B cell (primary cell): ENCODE data around the gene DCTPP1. TPM values are rescaled to one million over a fixed set of nuclear protein-coding genes. Genes with fewer than 3 reads are reported as not detected.

Source experiments
- ATAC-seq: fragments of 200-7000 bp; cut with Tn5 transposase; one replicate; pipeline ENCODE4 v1.10.0; 2021; ENCODE audit warnings: low read depth, mild to moderate bottlenecking, moderate number of reproducible peaks, moderate library complexity
- CTCF ChIA-PET: fragments of 350-600 bp; sonication (Branson Sonifier 250); formaldehyde crosslinking; loops from one replicate; lab custom pipeline; 2021; ENCODE audit warnings: antibody characterized with exemption, inconsistent platforms; lab: Charles Lee
- POLR2A ChIA-PET: fragments of 350-600 bp; sonication (Branson Sonifier 250); formaldehyde crosslinking; loops from one replicate; lab custom pipeline; 2021; ENCODE audit warnings: antibody characterized with exemption; lab: Charles Lee
- DNase-seq: peaks from one replicate; pipeline ENCODE4 v3.0.0; 2013
- H2AFZ ChIP-seq: 2 replicates; pipeline ENCODE4 v1.6.1; 2012; ENCODE audit warnings: mild to moderate bottlenecking, low read depth, low read length; ENCODE audit not compliant: insufficient read depth, poor library complexity, severe bottlenecking
- H3K27ac ChIP-seq, 2 donors: 1 replicate in 1 of 2; 2 replicates in 1 of 2; pipeline ENCODE4 v1.5.1; 2012 to 2013; ENCODE audit warnings: low read length in 2 of 2, mild to moderate bottlenecking in 2 of 2, moderate library complexity in 1 of 2
- H3K27me3 ChIP-seq, 4 experiments: fragments of 200-600 bp in 1 of 4; sonication (generic) in 1 of 4; replicated peaks in 1 of 4; 1 replicate in 2 of 4; 2 replicates in 2 of 4; pipeline versions ENCODE4 v1.6.1 to v1.7.0; 2013 to 2016; ENCODE audit warnings: low read length in 3 of 4, mild to moderate bottlenecking in 2 of 4, mixed read lengths in 1 of 4, moderate library complexity in 1 of 4; ENCODE audit not compliant: insufficient read depth in 4 of 4, control insufficient read depth in 3 of 4; ENCODE audit errors: control extremely low read depth in 1 of 4
- H3K36me3 ChIP-seq, 2 experiments: replicated peaks in 1 of 2; 1 replicate in 1 of 2; 2 replicates in 1 of 2; pipeline versions ENCODE4 v1.6.1 to v1.7.1; 2013; ENCODE audit warnings: low read length in 1 of 2; ENCODE audit not compliant: insufficient read depth in 2 of 2, control insufficient read depth in 1 of 2; ENCODE audit errors: control extremely low read depth in 1 of 2, extremely low read depth in 1 of 2
- H3K4me1 ChIP-seq, 2 donors: fragments of 200-600 bp in 1 of 2; sonication (generic) in 1 of 2; 1 replicate in 1 of 2; 2 replicates in 1 of 2; pipeline versions ENCODE4 v1.5.1 to v1.6.1; 2013 to 2017; ENCODE audit warnings: low read length in 2 of 2; ENCODE audit not compliant: control insufficient read depth in 2 of 2, insufficient read depth in 2 of 2
- H3K4me2 ChIP-seq: replicated peaks from 2 replicates; pipeline ENCODE3; 2012; ENCODE audit warnings: mild to moderate bottlenecking, low read depth, low read length; ENCODE audit not compliant: poor library complexity, severe bottlenecking
- H3K4me3 ChIP-seq, 5 experiments: fragments of 200-600 bp in 1 of 5; sonication (generic) in 1 of 5; 1 replicate in 3 of 5; 2 replicates in 2 of 5; pipeline versions ENCODE4 v1.5.1 to v1.7.0; 2011 to 2016; ENCODE audit warnings: low read length in 4 of 5, mild to moderate bottlenecking in 4 of 5, low read depth in 2 of 5, control low read depth in 1 of 5, moderate library complexity in 1 of 5; ENCODE audit not compliant: insufficient read depth in 1 of 5; ENCODE audit errors: control extremely low read depth in 1 of 5, extremely low read depth in 1 of 5
- H3K79me2 ChIP-seq: fragments of 200-600 bp; sonication (generic); one replicate; pipeline ENCODE4 v1.6.0; 2016; ENCODE audit warnings: low read length; ENCODE audit not compliant: control insufficient read depth, insufficient read depth
- H3K9ac ChIP-seq: fragments of 200-600 bp; sonication (generic); 2 replicates; pipeline ENCODE4 v1.6.1; 2017; ENCODE audit warnings: mild to moderate bottlenecking, low read length, moderate library complexity
- H3K9me3 ChIP-seq, 3 donors: one replicate each; pipeline versions ENCODE4 v1.6.1 to v1.7.1; 2013; ENCODE audit warnings: low read length in 2 of 3; ENCODE audit not compliant: control insufficient read depth in 2 of 3, insufficient read depth in 1 of 3; ENCODE audit errors: control extremely low read depth in 1 of 3
- H4K20me1 ChIP-seq: 2 replicates; pipeline ENCODE4 v1.6.0; 2012; ENCODE audit warnings: mild to moderate bottlenecking, low read length; ENCODE audit not compliant: insufficient read depth, control insufficient read depth, poor library complexity, severe bottlenecking
- H3K27ac Mint-ChIP-seq: one replicate; pipeline ENCODE4 v1.8.0; 2021; ENCODE audit warnings: mixed read lengths
- H3K27me3 Mint-ChIP-seq: one replicate; pipeline ENCODE4 v1.8.0; 2021; ENCODE audit warnings: mixed read lengths
- H3K4me1 Mint-ChIP-seq: one replicate; pipeline ENCODE4 v1.8.0; 2021; ENCODE audit warnings: mixed read lengths
- H3K4me3 Mint-ChIP-seq: one replicate; pipeline ENCODE4 v1.8.0; 2021; ENCODE audit warnings: mixed read lengths
- H3K9me3 Mint-ChIP-seq: one replicate; pipeline ENCODE4 v1.8.0; 2022; ENCODE audit warnings: mixed read lengths; ENCODE audit not compliant: insufficient read depth
- EZH2 ChIP-seq: IDR thresholded peaks from 2 replicates; pipeline ENCODE4 v1.6.1; 2012; ENCODE audit warnings: borderline replicate concordance, low read depth, mild to moderate bottlenecking, moderate library complexity, low read length; ENCODE audit not compliant: insufficient read depth, poor library complexity, severe bottlenecking
- WGBS: methylation state at CpG from one replicate; pipeline ENCODE4 v1.1.5; 2013; ENCODE audit warnings: missing lambda C conversion rate; ENCODE audit not compliant: insufficient coverage; 5-methylcytosine and 5-hydroxymethylcytosine counted together
- intact Hi-C: fragments of 100-400 bp; cut with micrococcal nuclease; formaldehyde crosslinking; loops from one replicate; pipeline ENCODE4 v1.10.0; 2022
- polyA plus RNA-seq: library from polyadenylated mRNA; depleted of rRNA; stranded (reverse); fragments of >200 nt; gene quantifications from 2 replicates; pipeline ENCODE4 v1.2.3, GENCODE V29; 2012
- total RNA-seq, 2 donors: library from RNA; stranded (reverse); fragments of 120-200 nt in 1 of 2; gene quantifications; 1 replicate in 1 of 2; 2 replicates in 1 of 2; pipeline versions ENCODE4 v1.2.3 to v1.2.4, GENCODE V29; 2013 to 2022
- TF ChIP-seq, protein P1 (sequence below): fragments of 200-600 bp; IDR thresholded peaks from one replicate; pipeline ENCODE4 v1.8.0; 2022; ENCODE audit warnings: antibody characterized with exemption, mild to moderate bottlenecking

DCTPP1 gene
- total and polyA plus RNA-seq, 2 donors (not counting 1 experiment from before 2014, with no cell fraction given): 25.0 to 30.3 TPM

DNA sequence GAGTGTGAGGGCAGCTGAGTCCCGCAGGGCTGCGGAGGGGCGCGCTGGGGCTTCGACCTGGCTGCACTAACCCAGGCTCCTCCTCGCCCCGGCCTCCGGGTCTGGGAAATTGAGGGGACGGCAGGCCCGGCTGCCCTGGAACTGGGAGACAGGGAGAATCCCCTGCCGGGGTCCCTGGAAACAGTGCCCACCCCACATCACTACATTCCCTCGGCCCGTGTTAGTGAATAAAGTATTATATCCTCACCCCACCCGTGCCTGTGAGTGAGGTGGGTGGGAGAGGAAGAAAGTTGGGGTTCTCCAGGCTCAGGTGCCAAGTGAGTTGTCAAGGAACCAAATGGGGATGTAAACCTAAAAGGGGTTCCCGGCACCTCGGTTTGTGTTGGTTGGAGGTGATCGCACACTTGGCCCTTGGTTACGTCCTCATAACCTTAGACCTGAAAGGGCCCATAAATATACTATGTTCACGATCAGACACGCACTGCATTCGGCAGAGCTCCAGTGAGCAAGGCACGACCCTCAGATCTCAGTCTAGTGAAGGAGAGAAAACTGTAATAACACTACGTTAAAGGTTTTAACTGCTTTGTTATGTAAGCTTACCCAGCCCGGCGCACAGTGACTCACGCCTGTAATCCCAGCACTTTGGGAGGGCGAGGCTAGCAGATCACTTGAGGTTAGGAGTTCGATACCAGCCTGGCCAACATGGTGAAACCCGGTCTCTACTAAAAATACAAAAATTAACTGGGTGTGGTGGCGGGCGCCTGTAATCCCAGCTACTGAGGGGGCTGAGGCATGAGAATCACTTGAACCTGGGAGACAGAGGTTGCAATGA is 11.3 kb downstream of the DCTPP1 start:
- Mint-ChIP-seq H3K27me3 (no peaks in the 10 kb centered on the region), H3K9me3 (no peaks in the 10 kb centered on the region), H3K4me1 (peaks cover 7% of the 10 kb centered on the region), H3K27ac (peak overlapping the region; percentile 72), H3K4me3 (peak overlapping the region; percentile 77)
- intact Hi-C loops: loop anchor here (1.0 to 5.0 kb wide), 4 partner anchors 11 to 279 kb away; partner anchors contain the start of genes SEPHS2, SRCAP and ZNF768
- no peaks in the 10 kb centered on the region for H3K9me3 ChIP-seq
- peak overlapping the region; percentile 47 to 73 for H3K27ac ChIP-seq
- H3K79me2 ChIP-seq: peaks cover 13% of the 10 kb centered on the region
- ATAC-seq (no peak), DNase-seq (no peak)
- peaks cover 5 to 12% of the 10 kb centered on the region in 2 donors for H3K4me1 ChIP-seq
- 78% methylated on average over 15 of the region's 31 CpGs for WGBS
- CTCF ChIA-PET: interaction anchor here (0.8 to 5.3 kb wide), 17 partner anchors 10 to 327 kb away, joined by 3 to 43 read pairs (median 4); partner anchors contain the start of genes DCTPP1, SEPTIN1, TBC1D10B and TBX6
- peak overlapping the region; percentile 82 for H3K4me2 ChIP-seq
- H4K20me1 ChIP-seq: no peaks in the 10 kb centered on the region
- peak overlapping the region; percentile 84 for H2AFZ ChIP-seq
- peaks cover 2 to 18% of the 10 kb centered on the region in 2 experiments for H3K36me3 ChIP-seq
- H3K9ac ChIP-seq: peak overlapping the region; percentile 70
- POLR2A ChIA-PET: interaction anchor here (0.5 to 1.9 kb wide), 21 partner anchors 9 to 1479 kb away, joined by 3 to 18 read pairs (median 4); partner anchors contain the start of genes CORO1A, DCTPP1, PRR14 and SEPHS2
- TF ChIP-seq, protein P1, sequence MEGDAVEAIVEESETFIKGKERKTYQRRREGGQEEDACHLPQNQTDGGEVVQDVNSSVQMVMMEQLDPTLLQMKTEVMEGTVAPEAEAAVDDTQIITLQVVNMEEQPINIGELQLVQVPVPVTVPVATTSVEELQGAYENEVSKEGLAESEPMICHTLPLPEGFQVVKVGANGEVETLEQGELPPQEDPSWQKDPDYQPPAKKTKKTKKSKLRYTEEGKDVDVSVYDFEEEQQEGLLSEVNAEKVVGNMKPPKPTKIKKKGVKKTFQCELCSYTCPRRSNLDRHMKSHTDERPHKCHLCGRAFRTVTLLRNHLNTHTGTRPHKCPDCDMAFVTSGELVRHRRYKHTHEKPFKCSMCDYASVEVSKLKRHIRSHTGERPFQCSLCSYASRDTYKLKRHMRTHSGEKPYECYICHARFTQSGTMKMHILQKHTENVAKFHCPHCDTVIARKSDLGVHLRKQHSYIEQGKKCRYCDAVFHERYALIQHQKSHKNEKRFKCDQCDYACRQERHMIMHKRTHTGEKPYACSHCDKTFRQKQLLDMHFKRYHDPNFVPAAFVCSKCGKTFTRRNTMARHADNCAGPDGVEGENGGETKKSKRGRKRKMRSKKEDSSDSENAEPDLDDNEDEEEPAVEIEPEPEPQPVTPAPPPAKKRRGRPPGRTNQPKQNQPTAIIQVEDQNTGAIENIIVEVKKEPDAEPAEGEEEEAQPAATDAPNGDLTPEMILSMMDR: peak; percentile 4
- no peak for TF ChIP-seq EZH2
- H3K27me3 ChIP-seq: no peaks in the 10 kb centered on the region
- peak overlapping the region in 4 of 5 experiments; percentile 44 to 75 (median 68) for H3K4me3 ChIP-seq
